ENCODE measurements around the gene BAZ1B. TPM values are rescaled to one million over a fixed set of nuclear protein-coding genes. Genes with fewer than 3 reads are reported as not detected.

BAZ1B gene
- total and polyA plus RNA-seq, 9 of the 15 experiments (the other 6 are each of a cell fraction or from before 2014, with no cell fraction given): 15.0 to 134 (median 79.5) TPM

GRCh38 chr7:73557397-73558257, 35.5 kb upstream of the BAZ1B start, which contains the start of gene BCL7B (continued):
- no peak for TF ChIP-seq ELK1 (CRISPR knock-in tag; IDR thresholded peaks at IDR 0.05)
- TF ChIP-seq ZNF551 (CRISPR knock-in tag; IDR thresholded peaks at IDR 0.05): no peak
- peak; percentile 84 for TF ChIP-seq E2F3 (CRISPR knock-in tag; IDR thresholded peaks at IDR 0.05)
- TF ChIP-seq ZBTB2 (IDR thresholded peaks at IDR 0.05): peak; percentile 68
- TF ChIP-seq LARP7 (IDR thresholded peaks at IDR 0.05): peak; percentile 88; the same call in 1 of the 2 replicates
- TF ChIP-seq, protein P1, sequence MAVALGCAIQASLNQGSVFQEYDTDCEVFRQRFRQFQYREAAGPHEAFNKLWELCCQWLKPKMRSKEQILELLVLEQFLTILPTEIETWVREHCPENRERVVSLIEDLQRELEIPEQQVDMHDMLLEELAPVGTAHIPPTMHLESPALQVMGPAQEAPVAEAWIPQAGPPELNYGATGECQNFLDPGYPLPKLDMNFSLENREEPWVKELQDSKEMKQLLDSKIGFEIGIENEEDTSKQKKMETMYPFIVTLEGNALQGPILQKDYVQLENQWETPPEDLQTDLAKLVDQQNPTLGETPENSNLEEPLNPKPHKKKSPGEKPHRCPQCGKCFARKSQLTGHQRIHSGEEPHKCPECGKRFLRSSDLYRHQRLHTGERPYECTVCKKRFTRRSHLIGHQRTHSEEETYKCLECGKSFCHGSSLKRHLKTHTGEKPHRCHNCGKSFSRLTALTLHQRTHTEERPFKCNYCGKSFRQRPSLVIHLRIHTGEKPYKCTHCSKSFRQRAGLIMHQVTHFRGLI (CRISPR knock-in tag; IDR thresholded peaks at IDR 0.05): 0 out of 2 replicates have a peak, but pooled peaks have one; percentile 4
- peak; percentile 76 for TF ChIP-seq GABPA (tag; conservative IDR thresholded peaks at IDR 0.05; ENCODE audit: low read depth)
- TF ChIP-seq MTF1 (CRISPR knock-in tag; IDR thresholded peaks at IDR 0.05; ENCODE audit: borderline replicate concordance): no peak
- TF ChIP-seq STAT5B (CRISPR knock-in tag; IDR thresholded peaks at IDR 0.05): no peak
- TF ChIP-seq ZNF740 (CRISPR knock-in tag; IDR thresholded peaks at IDR 0.05): no peak
- TF ChIP-seq ZNF740 (tag; IDR thresholded peaks at IDR 0.05): peak in 1 of 2 experiments; percentile 43; a peak in 1 of 4 replicates
- peak; percentile 60; the same call in 1 of the 2 replicates for TF ChIP-seq TOE1 (IDR thresholded peaks at IDR 0.05; ENCODE audit: borderline replicate concordance)
- no peak for TF ChIP-seq TOE1 (CRISPR knock-in tag; IDR thresholded peaks at IDR 0.05; ENCODE audit: borderline replicate concordance, low read depth)
- no peak for TF ChIP-seq FOXK2 (conservative IDR thresholded peaks at IDR 0.05 in 1 of 2, IDR thresholded peaks at IDR 0.05 in 1 of 2; ENCODE audit: low read depth in 2 of 2)
- TF ChIP-seq DIDO1 (tag; IDR thresholded peaks at IDR 0.05; ENCODE audit: low read depth): peak; percentile 61; the same call in 1 of the 2 replicates
- TF ChIP-seq PHB2 (IDR thresholded peaks at IDR 0.05; ENCODE audit: low read depth): no peak
- no peak for TF ChIP-seq PRDM10 (IDR thresholded peaks at IDR 0.05; ENCODE audit: partially characterized antibody)
